ENCODE measurements around the gene SOCS1. TPM values are rescaled to one million over a fixed set of nuclear protein-coding genes. Genes with fewer than 3 reads are reported as not detected.

The SOCS1 gene
- total and polyA plus RNA-seq, 2 of the 8 experiments (the other 6 are each of a cell fraction or from before 2014, with no cell fraction given) = 21.0 to 48.9 TPM

DNA sequence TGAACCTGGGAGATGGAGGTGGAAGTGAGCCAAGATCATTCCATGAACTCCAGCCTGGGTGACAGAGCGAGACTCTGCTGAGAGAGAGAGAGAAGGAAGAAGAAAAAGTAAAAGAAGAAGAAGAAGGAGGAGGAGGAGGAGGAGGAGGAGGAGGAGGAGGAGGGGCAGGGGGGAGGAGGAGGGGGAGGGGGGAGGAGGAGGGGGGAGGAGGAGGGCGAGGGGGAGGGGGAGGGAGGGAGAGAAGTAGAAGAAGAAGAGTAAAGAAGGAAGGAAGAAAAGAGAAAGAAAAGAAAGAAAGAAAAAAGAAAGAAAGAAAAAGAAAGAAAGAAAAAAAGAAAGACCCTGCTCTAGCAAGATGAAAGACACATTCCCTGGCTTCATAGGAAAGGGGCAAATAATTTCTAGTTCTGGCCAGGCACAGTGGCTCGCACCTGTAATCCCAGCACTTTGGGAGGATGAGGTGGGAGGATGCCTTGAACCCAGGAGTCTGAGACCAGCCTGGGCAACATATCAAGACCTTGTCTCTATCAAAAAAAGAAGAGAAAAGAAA is 23.6 kb downstream of the SOCS1 start:
- Histone ChIP-seq H2BK15ac (ENCODE audit: low read length) (no peak overlapping the region), H4K91ac (replicated peaks; ENCODE audit: insufficient read length, low read length) (no peak overlapping the region)
- CTCF ChIA-PET (ENCODE audit: partially characterized antibody) = interaction anchor here (1.4 kb wide), 1 partner anchor 19 kb away, joined by 4 read pairs; no protein-coding TSS in a partner anchor

More for the DNA sequence above, 23.6 kb downstream of the SOCS1 start:
- no peaks in the 10 kb centered on the region for H3K36me3 ChIP-seq (ENCODE audit: control insufficient read depth in 2 of 4, insufficient read depth in 4 of 4, low read length in 3 of 4)
- H2BK120ac ChIP-seq (replicated peaks; ENCODE audit: low read depth, low read length) = no peak overlapping the region
- FAIRE-seq (no peak), DNase-seq (ENCODE audit: low read depth in 1 of 2, low spot score in 2 of 2) (no peak)
- no peak overlapping the region for H3K56ac ChIP-seq (replicated peaks; ENCODE audit: insufficient read length, low read depth, low read length)
- H3K4ac ChIP-seq (replicated peaks; ENCODE audit: insufficient read length, low read depth, low read length) = no peak overlapping the region
- H3K79me1 ChIP-seq (ENCODE audit: low read depth, low read length) = no peaks in the 10 kb centered on the region
- 61% methylated on average over 3 of the region's 3 CpGs; no CpG with 5 or more reads in 1 of the 2 experiments for WGBS, 2 experiments (ENCODE audit: extremely low coverage in 1 of 2, insufficient coverage in 1 of 2, insufficient read length in 1 of 2, insufficient replicate concordance in 2 of 2, low coverage in 1 of 2, low lambda C conversion rate in 2 of 2, missing lambda C conversion rate in 1 of 2)
- no peak overlapping the region for H2AK5ac ChIP-seq (ENCODE audit: low read depth, low read length)
- H3K18ac ChIP-seq (ENCODE audit: extremely low read depth, low read length) = no peak overlapping the region
- H2BK12ac ChIP-seq (ENCODE audit: low read depth, low read length) = no peak overlapping the region
- no peak overlapping the region for H3K14ac ChIP-seq (ENCODE audit: insufficient read length)
- POLR2A ChIA-PET (ENCODE audit: partially characterized antibody) = interaction anchor here (1.1 kb wide), 1 partner anchor 127 kb away, joined by 3 read pairs; no protein-coding TSS in a partner anchor
- no peaks in the 10 kb centered on the region for H3K23me2 ChIP-seq (ENCODE audit: low read depth, low read length)
- no peak overlapping the region for H3K9ac ChIP-seq (replicated peaks in 1 of 4; ENCODE audit: extremely low read depth in 1 of 4, low read depth in 3 of 4, low read length in 3 of 4)
- no peak overlapping the region for H4K5ac ChIP-seq (ENCODE audit: insufficient read length, low read depth, low read length)
- no peak overlapping the region for H3K4me3 ChIP-seq (ENCODE audit: extremely low read depth in 1 of 4, insufficient read depth in 2 of 4, low read depth in 3 of 4, low read length in 4 of 4)
- H3K27ac ChIP-seq (ENCODE audit: low read depth, low read length) = no peak overlapping the region
- no peak overlapping the region for H3K23ac ChIP-seq (ENCODE audit: insufficient read length)
- H2AFZ ChIP-seq (ENCODE audit: low read length) = no peak overlapping the region
- H3K27me3 ChIP-seq (replicated peaks in 1 of 4; ENCODE audit: control insufficient read depth in 3 of 4, extremely low read depth in 1 of 4, insufficient read depth in 3 of 4, low read length in 3 of 4) = no peaks in the 10 kb centered on the region
- peaks cover 0 to 4% (median 1%) of the 10 kb centered on the region in 4 experiments; a peak in 3 of 7 replicates for H3K4me1 ChIP-seq (replicated peaks in 1 of 4; ENCODE audit: control insufficient read depth in 3 of 4, insufficient read depth in 4 of 4, low read length in 3 of 4)
- H3K4me2 ChIP-seq (ENCODE audit: insufficient read depth in 1 of 2, low read depth in 2 of 2, low read length in 2 of 2) = no peak overlapping the region
- H2BK5ac ChIP-seq (ENCODE audit: low read depth, low read length) = no peak overlapping the region
- no peaks in the 10 kb centered on the region for H3K9me3 ChIP-seq (ENCODE audit: insufficient read depth in 2 of 2, low read depth in 1 of 2, low read length in 1 of 2)
- H3K79me2 ChIP-seq (ENCODE audit: control insufficient read depth in 1 of 2, insufficient read depth in 2 of 2, low read length in 2 of 2) = no peaks in the 10 kb centered on the region
- H2BK20ac ChIP-seq (ENCODE audit: low read length) = 0 out of 2 replicates have a peak overlapping the region, but pooled peaks have one; percentile 72
- H4K20me1 ChIP-seq (replicated peaks in 1 of 2; ENCODE audit: control insufficient read depth in 1 of 2, insufficient read depth in 2 of 2, low read length in 2 of 2) = no peaks in the 10 kb centered on the region
- TF ChIP-seq CBX8 (IDR thresholded peaks at IDR 0.05; ENCODE audit: borderline replicate concordance, low read depth, low read length) (no peak), SIX5 (IDR thresholded peaks at IDR 0.05; ENCODE audit: low read depth, low read length) (no peak), SRF (IDR thresholded peaks at IDR 0.05; ENCODE audit: low read depth, low read length) (no peak), SUZ12 (IDR thresholded peaks at IDR 0.05; ENCODE audit: low read length) (no peak), TBP (IDR thresholded peaks at IDR 0.05; ENCODE audit: low read depth, low read length) (no peak), NANOG (IDR thresholded peaks at IDR 0.05; ENCODE audit: insufficient read depth, low read depth, low read length, poor library complexity, severe bottlenecking) (no peak), SAP30 (IDR thresholded peaks at IDR 0.05; ENCODE audit: insufficient read depth, insufficient replicate concordance, low read length) (no peak), PHF8 (conservative IDR thresholded peaks at IDR 0.05; ENCODE audit: low read depth, low read length) (no peak), TAF7 (optimal IDR thresholded peaks at IDR 0.05; ENCODE audit: borderline replicate concordance, low read depth, low read length) (no peak)
- TF ChIP-seq, protein P1, sequence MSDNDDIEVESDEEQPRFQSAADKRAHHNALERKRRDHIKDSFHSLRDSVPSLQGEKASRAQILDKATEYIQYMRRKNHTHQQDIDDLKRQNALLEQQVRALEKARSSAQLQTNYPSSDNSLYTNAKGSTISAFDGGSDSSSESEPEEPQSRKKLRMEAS (IDR thresholded peaks at IDR 0.05) = no peak
- no peak overlapping the region for H4K8ac ChIP-seq (ENCODE audit: extremely low read depth, insufficient read depth, low read length)

Measured in H1 (cell line).